ENCODE measurements around the gene ANKRD28. TPM values are rescaled to one million over a fixed set of nuclear protein-coding genes. Genes with fewer than 3 reads are reported as not detected.

ANKRD28 gene
- total RNA-seq, 4 donors from 2014 or later = 39.0 to 81.1 (median 49.5) TPM

DNA sequence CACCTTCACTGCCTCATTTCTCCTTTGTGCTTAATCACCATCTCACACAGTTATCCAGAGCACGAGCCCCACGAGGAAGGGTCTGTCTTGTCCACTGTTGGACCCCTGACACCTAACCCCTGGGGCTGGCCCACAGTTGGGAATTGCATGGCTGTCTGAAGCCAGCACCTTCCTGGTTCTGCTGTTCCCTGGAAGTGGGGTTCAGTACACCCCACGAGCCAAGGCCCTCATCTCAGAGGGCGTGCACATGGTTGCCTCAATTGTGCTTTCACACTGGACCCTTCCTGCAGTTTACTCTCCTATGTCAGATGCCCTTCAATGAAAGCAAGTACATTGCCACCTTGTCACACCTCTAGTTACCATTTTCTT is 165.6 kb downstream of the ANKRD28 start:
- peaks cover 11 to 40% (median 18%) of the 10 kb centered on the region in 4 donors for H3K4me1 ChIP-seq
- no peak overlapping the region for H3K27ac ChIP-seq
- H3K4me3 ChIP-seq = no peak overlapping the region
- WGBS, 2 donors (ENCODE audit: low coverage in 1 of 2) = 90 to 100% methylated on average over 2 of the region's 4 CpGs
- in situ Hi-C loops (cut with MboI; ENCODE audit: low pct_ligation_motif_present in 1 of 4, low pct_unique_long_range_greater_than_20kb in 1 of 4, low sequenced_read_pairs in 3 of 4) = loop anchor here (5.0 to 25.0 kb wide), 4 partner anchors 173 to 630 kb away; partner anchors contain the start of genes DPH3 (in 1 of the 4) and OXNAD1 (in 1 of the 4)
- H3K27me3 ChIP-seq = no peaks in the 10 kb centered on the region
- TF ChIP-seq POLR2A (IDR thresholded peaks at IDR 0.05) (no peak), EP300 (IDR thresholded peaks at IDR 0.05; ENCODE audit: low read depth) (no peak), POLR2AphosphoS5 (IDR thresholded peaks at IDR 0.05) (no peak)
- H3K9me3 ChIP-seq = no peaks in the 10 kb centered on the region
- H3K36me3 ChIP-seq = no peaks in the 10 kb centered on the region
- no peak for DNase-seq
- intact Hi-C loops (cut with DNase I; ENCODE audit: low total_unique reads) = no loop called here

GRCh38 chr3:15631426-15632211 is 166.2 kb downstream of the ANKRD28 start:
- H3K4me3 ChIP-seq = no peak overlapping the region
- H3K27me3 ChIP-seq = no peaks in the 10 kb centered on the region
- WGBS, 2 donors (ENCODE audit: low coverage in 1 of 2) = 91 to 92% methylated on average over 9 to 12 of the region's 12 CpGs
- no peak for DNase-seq
- in situ Hi-C loops (cut with MboI; ENCODE audit: low pct_ligation_motif_present in 1 of 4, low pct_unique_long_range_greater_than_20kb in 1 of 4, low sequenced_read_pairs in 3 of 4) (loop anchor here (5.0 to 25.0 kb wide), 4 partner anchors 173 to 631 kb away; partner anchors contain the start of genes DPH3 (in 1 of the 4) and OXNAD1 (in 1 of the 4)), intact Hi-C loops (cut with DNase I; ENCODE audit: low total_unique reads) (no loop called here)
- no peak for TF ChIP-seq CTCF (IDR thresholded peaks at IDR 0.05)
- no peak for TF ChIP-seq POLR2AphosphoS5 (IDR thresholded peaks at IDR 0.05)
- no peak for TF ChIP-seq POLR2A (IDR thresholded peaks at IDR 0.05)
- TF ChIP-seq EP300 (IDR thresholded peaks at IDR 0.05; ENCODE audit: low read depth) = no peak
- no peaks in the 10 kb centered on the region for H3K9me3 ChIP-seq
- H3K4me1 ChIP-seq = peaks cover 11 to 37% (median 13%) of the 10 kb centered on the region in 4 donors
- no peaks in the 10 kb centered on the region for H3K36me3 ChIP-seq
- H3K27ac ChIP-seq = peak overlapping the region in 1 of 4 donors; percentile 61

DNA sequence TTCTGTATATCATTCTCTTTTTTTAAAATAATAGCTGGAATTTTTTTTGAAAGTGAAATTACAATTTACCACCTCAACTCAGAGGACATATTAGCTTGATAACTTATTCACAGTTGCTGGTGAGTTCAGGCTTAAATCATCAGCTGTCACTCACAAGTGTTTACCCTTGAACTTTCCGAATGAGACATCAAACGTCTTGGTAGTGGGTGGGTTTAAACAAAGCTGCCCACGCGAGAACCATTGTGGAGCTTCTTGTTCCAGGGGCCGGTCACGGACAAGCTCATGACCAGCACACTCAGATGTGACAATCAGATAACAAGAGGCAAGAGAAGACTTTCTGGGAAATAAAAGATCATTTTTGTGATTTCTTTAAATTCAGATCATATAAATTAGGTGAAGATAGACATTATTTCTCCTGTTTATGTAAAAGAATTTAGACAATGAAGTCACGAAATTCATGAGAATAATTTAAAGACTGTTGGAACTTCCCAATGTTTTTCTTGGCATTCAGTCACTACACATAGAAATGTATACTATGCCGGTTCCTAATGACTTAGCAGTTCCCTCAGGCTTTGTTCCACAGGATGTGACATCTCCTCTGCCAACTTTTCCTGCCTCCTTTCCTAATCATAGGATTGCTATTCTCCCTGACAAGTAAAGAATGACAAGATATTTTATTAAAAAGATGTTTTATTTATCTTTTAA is 167.0 kb downstream of the ANKRD28 start:
- peaks cover 4 to 29% (median 7%) of the 10 kb centered on the region in 4 donors for H3K4me1 ChIP-seq
- no peaks in the 10 kb centered on the region for H3K9me3 ChIP-seq
- 27 to 30% methylated on average over 8 of the region's 8 CpGs for WGBS, 2 donors (ENCODE audit: low coverage in 1 of 2)
- H3K27me3 ChIP-seq = no peaks in the 10 kb centered on the region
- DNase-seq = no peak
- TF ChIP-seq CTCF (IDR thresholded peaks at IDR 0.05) (no peak), EP300 (IDR thresholded peaks at IDR 0.05; ENCODE audit: low read depth) (no peak), POLR2AphosphoS5 (IDR thresholded peaks at IDR 0.05) (no peak), POLR2A (IDR thresholded peaks at IDR 0.05) (no peak)
- peak overlapping the region; percentile 24 to 61 (median 30) for H3K27ac ChIP-seq
- H3K4me3 ChIP-seq = peak overlapping the region in 1 of 4 donors; percentile 26
- intact Hi-C loops (cut with DNase I; ENCODE audit: low total_unique reads) = no loop called here
- in situ Hi-C loops (cut with MboI; ENCODE audit: low pct_ligation_motif_present in 1 of 4, low pct_unique_long_range_greater_than_20kb in 1 of 4, low sequenced_read_pairs in 3 of 4) = loop anchor here (5.0 to 25.0 kb wide), 4 partner anchors 174 to 632 kb away; partner anchors contain the start of genes DPH3 (in 1 of the 4) and OXNAD1 (in 1 of the 4)
- no peaks in the 10 kb centered on the region for H3K36me3 ChIP-seq

DNA sequence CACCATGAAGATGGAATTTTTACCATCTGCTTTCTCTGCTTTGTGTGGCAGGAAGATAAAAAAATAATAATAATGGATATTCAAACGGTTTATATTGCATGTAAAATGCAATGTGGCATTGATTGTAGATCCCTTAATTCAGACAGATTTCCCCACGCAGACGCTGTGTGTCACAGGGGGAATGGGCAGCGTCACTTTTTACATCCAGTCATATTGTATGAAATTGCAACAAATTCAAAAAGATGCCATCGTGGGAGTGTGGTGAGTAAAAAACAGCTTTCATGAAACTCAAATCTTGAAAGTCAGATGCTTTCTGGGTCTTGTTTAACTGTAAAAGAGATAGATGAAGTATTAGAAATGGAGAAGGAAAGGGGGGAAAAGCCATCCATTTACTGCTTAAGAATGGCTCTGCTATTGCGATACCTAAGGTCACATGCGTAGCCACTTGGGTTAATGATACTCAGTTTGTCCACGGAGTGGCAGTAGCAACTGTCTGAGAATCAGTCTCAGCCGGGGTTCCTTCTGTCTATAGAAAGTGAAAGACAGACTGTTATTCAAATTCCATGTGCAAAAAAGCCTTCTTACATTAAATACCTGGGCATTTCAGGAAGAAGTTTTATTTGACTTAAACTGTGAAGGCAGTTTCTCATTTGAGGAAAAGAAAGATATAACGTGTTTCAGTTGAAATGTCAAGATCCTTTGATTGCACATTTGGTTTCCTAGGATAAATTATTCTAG is 167.8 kb downstream of the ANKRD28 start:
- TF ChIP-seq POLR2AphosphoS5 (IDR thresholded peaks at IDR 0.05) = peak in 1 of 3 donors; percentile 10
- TF ChIP-seq EP300 (IDR thresholded peaks at IDR 0.05; ENCODE audit: low read depth) = no peak
- TF ChIP-seq CTCF (IDR thresholded peaks at IDR 0.05) = peak; percentile 59 to 83 (median 67)
- no peak for TF ChIP-seq POLR2A (IDR thresholded peaks at IDR 0.05)
- in situ Hi-C loops (cut with MboI; ENCODE audit: low pct_ligation_motif_present in 1 of 4, low pct_unique_long_range_greater_than_20kb in 1 of 4, low sequenced_read_pairs in 3 of 4) (loop anchor here (5.0 to 25.0 kb wide), 4 partner anchors 175 to 632 kb away; partner anchors contain the start of genes DPH3 (in 1 of the 4) and OXNAD1 (in 1 of the 4)), intact Hi-C loops (cut with DNase I; ENCODE audit: low total_unique reads) (loop anchor here (5.0 kb wide), 1 partner anchor 182 kb away; no protein-coding TSS in a partner anchor)
- DNase-seq = peak; percentile 65
- H3K27me3 ChIP-seq = no peaks in the 10 kb centered on the region
- no peaks in the 10 kb centered on the region for H3K9me3 ChIP-seq
- WGBS, 2 donors (ENCODE audit: low coverage in 1 of 2) = 36 to 38% methylated on average over 10 of the region's 10 CpGs
- H3K27ac ChIP-seq = peak overlapping the region; percentile 24 to 61 (median 30)
- H3K4me3 ChIP-seq = peak overlapping the region in 1 of 4 donors; percentile 26
- no peaks in the 10 kb centered on the region for H3K36me3 ChIP-seq
- H3K4me1 ChIP-seq = peaks cover 0 to 24% (median 4%) of the 10 kb centered on the region in 4 donors

Data from transverse colon (tissue), 4 donors.